Measurements from ENCODE around the gene SELP. TPM values are rescaled to one million over a fixed set of nuclear protein-coding genes. Genes with fewer than 3 reads are reported as not detected.

The SELP gene
- total and polyA plus RNA-seq, 2 of the 13 experiments (the other 11 are each of a cell fraction or from before 2014, with no cell fraction given): 0.11 TPM; not detected in 1

GRCh38 chr1:169588785-169589485 is 41.0 kb downstream of the SELP start (continued):
- TF ChIP-seq HMGXB4 (CRISPR knock-in tag; IDR thresholded peaks at IDR 0.05; ENCODE audit: borderline replicate concordance in 1 of 2, low read depth in 1 of 2) (no peak), ZNF205 (CRISPR knock-in tag; IDR thresholded peaks at IDR 0.05) (no peak), PAXIP1 (CRISPR knock-in tag; conservative IDR thresholded peaks at IDR 0.05) (no peak), SALL1 (CRISPR knock-in tag; IDR thresholded peaks at IDR 0.05) (peak; percentile 27; the same call in 1 of the 2 replicates), NFKBIZ (CRISPR knock-in tag; IDR thresholded peaks at IDR 0.05) (no peak), RAD21 (CRISPR knock-in tag; IDR thresholded peaks at IDR 0.05) (peak; percentile 53), MXI1 (IDR thresholded peaks at IDR 0.05; ENCODE audit: borderline replicate concordance, low read depth, low read length) (peak; percentile 13; the same call in 1 of the 3 replicates), ATF1 (CRISPR knock-in tag; IDR thresholded peaks at IDR 0.05) (no peak), ZNF550 (CRISPR knock-in tag; IDR thresholded peaks at IDR 0.05; ENCODE audit: borderline replicate concordance) (no peak), RBM22 (optimal IDR thresholded peaks at IDR 0.05; ENCODE audit: low read length) (no peak), ZBTB7B (CRISPR knock-in tag; IDR thresholded peaks at IDR 0.05) (no peak), STAG1 (CRISPR knock-in tag; IDR thresholded peaks at IDR 0.05) (peak; percentile 90), JARID2 (CRISPR knock-in tag; IDR thresholded peaks at IDR 0.05; ENCODE audit: insufficient replicate concordance) (no peak), ZNF337 (CRISPR knock-in tag; IDR thresholded peaks at IDR 0.05; ENCODE audit: borderline replicate concordance, low read depth) (no peak), TFAP4 (IDR thresholded peaks at IDR 0.05; ENCODE audit: borderline replicate concordance, low read depth) (no peak), MIXL1 (CRISPR knock-in tag; IDR thresholded peaks at IDR 0.05) (no peak), SAP130 (CRISPR knock-in tag; IDR thresholded peaks at IDR 0.05; ENCODE audit: low read depth) (0 out of 2 replicates have a peak, but pooled peaks have one; percentile 0), MED1 (CRISPR knock-in tag; IDR thresholded peaks at IDR 0.05) (0 out of 2 replicates have a peak, but pooled peaks have one; percentile 6), ETV6 (CRISPR knock-in tag; conservative IDR thresholded peaks at IDR 0.05) (no peak)

All from HepG2 (cell line).